Stimulated activated naive CD8-positive, alpha-beta T cell treated with anti-CD3 and anti-CD28 coated beads, Interleukin-15, Interleukin-2, amounts not matched to agents 100 U/mL and 50 U/mL, for 24 hours (primary cell): ENCODE data around the gene NTRK3.
A peak's percentile ranks its signal among the peaks of the same experiment; 100 is the strongest.

ENCODE experiments used
- ATAC-seq: fragments of 150-1000 bp; cut with Tn5 transposase; one replicate; pipeline ENCODE4 v1.10.0; 2021
- DNase-seq: peaks from one replicate; pipeline ENCODE4 v3.0.0; 2021

Gene NTRK3

GRCh38 chr15:88256279-88257230, at the start of gene NTRK3:
Gene NTRK3 (minus strand): TSS chr15:88256739. CDS start chr15:88256153, 586 bp downstream.
- ATAC-seq (no peak), DNase-seq (peak; percentile 12)

GRCh38 chr15:88303395-88303794, 46.9 kb upstream of the NTRK3 start:
- ATAC-seq (no peak), DNase-seq (no peak)

GRCh38 chr15:88302373-88302772, 45.8 kb upstream of the NTRK3 start:
- ATAC-seq = no peak

GRCh38 chr15:88301311-88301710, 44.8 kb upstream of the NTRK3 start:
- DNase-seq = no peak
- no peak for ATAC-seq

More at GRCh38 chr15:88302373-88302772, 45.8 kb upstream of the NTRK3 start:
- DNase-seq = no peak

GRCh38 chr15:88300861-88301260, 44.3 kb upstream of the NTRK3 start:
- DNase-seq (no peak), ATAC-seq (no peak)

- DNase-seq = no peak
- no peak for ATAC-seq
Observed at GRCh38 chr15:88300089-88300488, 43.5 kb upstream of the NTRK3 start.

GRCh38 chr15:88299497-88299896, 43.0 kb upstream of the NTRK3 start:
- DNase-seq (no peak), ATAC-seq (no peak)

- DNase-seq (no peak), ATAC-seq (no peak)
Observed at GRCh38 chr15:88288661-88289060, 32.1 kb upstream of the NTRK3 start.

- ATAC-seq = no peak
- DNase-seq = no peak
Observed at GRCh38 chr15:88288206-88288605, 31.7 kb upstream of the NTRK3 start.

GRCh38 chr15:88284318-88284998, 27.9 kb upstream of the NTRK3 start:
- ATAC-seq = no peak
- no peak for DNase-seq

GRCh38 chr15:88282614-88283013, 26.1 kb upstream of the NTRK3 start:
- DNase-seq (no peak), ATAC-seq (no peak)

GRCh38 chr15:88276821-88277410, 20.4 kb upstream of the NTRK3 start:
- no peak for DNase-seq
- ATAC-seq = no peak

GRCh38 chr15:88275804-88276203, 19.3 kb upstream of the NTRK3 start:
- no peak for ATAC-seq
- DNase-seq = no peak

- peak; percentile 44 for ATAC-seq
- peak; percentile 72 for DNase-seq
Observed at GRCh38 chr15:88274553-88275460, 18.3 kb upstream of the NTRK3 start.

- ATAC-seq = no peak
- DNase-seq = no peak
Observed at GRCh38 chr15:88272421-88272820, 15.9 kb upstream of the NTRK3 start.

- ATAC-seq = no peak
- DNase-seq = no peak
Observed at GRCh38 chr15:88269356-88270062, 13.0 kb upstream of the NTRK3 start.

- DNase-seq (no peak), ATAC-seq (no peak)
Observed at GRCh38 chr15:88267720-88268119, 11.2 kb upstream of the NTRK3 start.

GRCh38 chr15:88266170-88266569, 9.6 kb upstream of the NTRK3 start:
- DNase-seq = no peak

GRCh38 chr15:88264622-88265021, 8.1 kb upstream of the NTRK3 start:
- DNase-seq (no peak), ATAC-seq (no peak)

More at GRCh38 chr15:88266170-88266569, 9.6 kb upstream of the NTRK3 start:
- no peak for ATAC-seq

GRCh38 chr15:88262064-88262463, 5.5 kb upstream of the NTRK3 start:
- no peak for DNase-seq

GRCh38 chr15:88258093-88258641, 1.6 kb upstream of the NTRK3 start:
- DNase-seq (peak; percentile 29), ATAC-seq (no peak)

More at GRCh38 chr15:88262064-88262463, 5.5 kb upstream of the NTRK3 start:
- ATAC-seq = no peak
